ENCODE measurements around the gene SCGB1A1. TPM values are rescaled to one million over a fixed set of nuclear protein-coding genes. Genes with fewer than 3 reads are reported as not detected.
A peak's percentile ranks its signal among the peaks of the same experiment; 100 is the strongest.

The SCGB1A1 gene
- total and polyA plus RNA-seq, 9 donors = 1.8 to 11.6 TPM; not detected in 7

GRCh38 chr11:62391642-62392425 is 27.0 kb upstream of the SCGB1A1 start:
- no peak overlapping the region for H3K4me3 ChIP-seq
- H3K9me3 ChIP-seq = no peaks in the 10 kb centered on the region
- H3K4me1 ChIP-seq (ENCODE audit: insufficient read depth) = peaks cover 6% of the 10 kb centered on the region
- no peaks in the 10 kb centered on the region for H3K36me3 ChIP-seq
- H3K27me3 ChIP-seq = no peaks in the 10 kb centered on the region
- no peak overlapping the region for H3K27ac ChIP-seq
- DNase-seq = peak in 1 of 5 donors; percentile 24
- intact Hi-C loops (cut with DNase I) = loop anchor here in 3 of 4 donors (5.0 to 10.0 kb wide), 3 partner anchors 283 to 463 kb away; partner anchors contain the start of genes LBHD1 (in 1 of the 3), UBXN1 (in 1 of the 3) and UQCC3 (in 1 of the 3)
- 77 to 82% (median 81%) methylated on average over 16 of the region's 16 CpGs for WGBS, 3 donors
- TF ChIP-seq CTCF (IDR thresholded peaks at IDR 0.05) = no peak

GRCh38 chr11:62392506-62392905 is 26.3 kb upstream of the SCGB1A1 start:
- DNase-seq = peak in 1 of 5 donors; percentile 21
- Histone ChIP-seq H3K4me3 (no peak overlapping the region), H3K36me3 (no peaks in the 10 kb centered on the region), H3K4me1 (ENCODE audit: insufficient read depth) (peaks cover 6% of the 10 kb centered on the region), H3K27ac (no peak overlapping the region), H3K27me3 (no peaks in the 10 kb centered on the region), H3K9me3 (no peaks in the 10 kb centered on the region)
- intact Hi-C loops (cut with DNase I) = loop anchor here in 3 of 4 donors (5.0 to 10.0 kb wide), 3 partner anchors 282 to 462 kb away; partner anchors contain the start of genes LBHD1 (in 1 of the 3), UBXN1 (in 1 of the 3) and UQCC3 (in 1 of the 3)
- TF ChIP-seq EP300 (IDR thresholded peaks at IDR 0.05) (no peak), POLR2A (IDR thresholded peaks at IDR 0.05) (no peak), CTCF (IDR thresholded peaks at IDR 0.05) (no peak)
- WGBS, 3 donors = 65 to 82% (median 79%) methylated on average over 3 of the region's 3 CpGs

GRCh38 chr11:62393061-62393611 is 25.7 kb upstream of the SCGB1A1 start:
- H3K4me3 ChIP-seq = no peak overlapping the region
- WGBS, 3 donors = 39 to 51% (median 48%) methylated on average over 12 of the region's 12 CpGs
- no peaks in the 10 kb centered on the region for H3K9me3 ChIP-seq
- H3K27me3 ChIP-seq = no peaks in the 10 kb centered on the region
- H3K36me3 ChIP-seq = no peaks in the 10 kb centered on the region
- peak in 1 of 5 donors; percentile 25 for DNase-seq
- intact Hi-C loops (cut with DNase I) = loop anchor here in 3 of 4 donors (5.0 to 10.0 kb wide), 3 partner anchors 282 to 462 kb away; partner anchors contain the start of genes LBHD1 (in 1 of the 3), UBXN1 (in 1 of the 3) and UQCC3 (in 1 of the 3)
- no peak overlapping the region for H3K27ac ChIP-seq
- H3K4me1 ChIP-seq (ENCODE audit: insufficient read depth) = peaks cover 9% of the 10 kb centered on the region
- no peak for TF ChIP-seq CTCF (IDR thresholded peaks at IDR 0.05)
- no peak for TF ChIP-seq POLR2A (IDR thresholded peaks at IDR 0.05)
- no peak for TF ChIP-seq EP300 (IDR thresholded peaks at IDR 0.05)

- WGBS, 3 donors = 49 to 54% (median 49%) methylated on average over 5 of the region's 5 CpGs
- intact Hi-C loops (cut with DNase I) = loop anchor here in 3 of 4 donors (5.0 to 10.0 kb wide), 3 partner anchors 281 to 461 kb away; partner anchors contain the start of genes LBHD1 (in 1 of the 3), UBXN1 (in 1 of the 3) and UQCC3 (in 1 of the 3)
- H3K27me3 ChIP-seq = no peaks in the 10 kb centered on the region
- no peaks in the 10 kb centered on the region for H3K36me3 ChIP-seq
- H3K4me1 ChIP-seq (ENCODE audit: insufficient read depth) = peaks cover 12% of the 10 kb centered on the region
- no peak for TF ChIP-seq EP300 (IDR thresholded peaks at IDR 0.05)
- no peak for TF ChIP-seq CTCF (IDR thresholded peaks at IDR 0.05)
- no peak for TF ChIP-seq POLR2A (IDR thresholded peaks at IDR 0.05)
- no peak overlapping the region for H3K4me3 ChIP-seq
- peak in 1 of 5 donors; percentile 11 for DNase-seq
- no peak overlapping the region for H3K27ac ChIP-seq
- no peaks in the 10 kb centered on the region for H3K9me3 ChIP-seq
Observed at GRCh38 chr11:62393735-62394134, 25.1 kb upstream of the SCGB1A1 start.

Measured in ovary (tissue), 9 donors.